KG1 (cell line): Measurements from ENCODE around the gene ADSS1.

Source experiments
- DNase-seq: peaks from one replicate; lab custom pipeline; 2025; lab: John Stamatoyannopoulos, UW

The ADSS1 gene

GRCh38 chr14:104700225-104700651, 23.8 kb upstream of the ADSS1 start:
- DNase-seq = no peak

GRCh38 chr14:104700747-104701217, 23.2 kb upstream of the ADSS1 start:
- DNase-seq = no peak

- DNase-seq = no peak
These were observed 22.5 kb upstream of the ADSS1 start for GRCh38 chr14:104701383-104702076.

GRCh38 chr14:104702106-104702505, 21.9 kb upstream of the ADSS1 start:
- DNase-seq = no peak

GRCh38 chr14:104702673-104703072, 21.4 kb upstream of the ADSS1 start:
- no peak for DNase-seq

GRCh38 chr14:104703269-104703668, 20.8 kb upstream of the ADSS1 start:
- DNase-seq = no peak

GRCh38 chr14:104704252-104704651, 19.8 kb upstream of the ADSS1 start:
- no peak for DNase-seq

- DNase-seq = no peak
These were observed 18.5 kb upstream of the ADSS1 start for GRCh38 chr14:104705340-104706047.

- no peak for DNase-seq
These were observed 17.1 kb upstream of the ADSS1 start for GRCh38 chr14:104706733-104707607.

- DNase-seq = no peak
These were observed 16.1 kb upstream of the ADSS1 start for GRCh38 chr14:104707608-104708595.

GRCh38 chr14:104708606-104709268, 15.3 kb upstream of the ADSS1 start:
- no peak for DNase-seq

- no peak for DNase-seq
These were observed 14.5 kb upstream of the ADSS1 start for GRCh38 chr14:104709387-104710039.

GRCh38 chr14:104710071-104710735, 13.8 kb upstream of the ADSS1 start:
- no peak for DNase-seq

- no peak for DNase-seq
These were observed 10.9 kb upstream of the ADSS1 start for GRCh38 chr14:104712881-104713734.

- DNase-seq = no peak
These were observed 10.0 kb upstream of the ADSS1 start for GRCh38 chr14:104714066-104714465.

- no peak for DNase-seq
These were observed 9.3 kb upstream of the ADSS1 start for GRCh38 chr14:104714681-104715080.

GRCh38 chr14:104715416-104715815, 8.6 kb upstream of the ADSS1 start:
- DNase-seq = no peak

- no peak for DNase-seq
These were observed 8.2 kb upstream of the ADSS1 start for GRCh38 chr14:104715871-104716270.

- no peak for DNase-seq
These were observed 6.9 kb upstream of the ADSS1 start for GRCh38 chr14:104717137-104717536.
